WTC11 (cell line): ENCODE results near the gene SH3GLB2.

Experiments
- SP1 ChIP-seq: sonication (generic); formaldehyde crosslinking; conservative IDR thresholded peaks from 2 replicates; pipeline ENCODE4 v1.8.1; 2022; ENCODE audit warnings: missing genetic modification reagents
- TEAD1 ChIP-seq: sonication (generic); formaldehyde crosslinking; IDR thresholded peaks from 2 replicates; pipeline ENCODE4 v1.8.0; 2022; ENCODE audit warnings: mild to moderate bottlenecking, missing genetic modification reagents
- TP53 ChIP-seq: sonication (generic); formaldehyde crosslinking; IDR thresholded peaks from 2 replicates; pipeline ENCODE4 v1.8.1; 2023; ENCODE audit warnings: mild to moderate bottlenecking, missing genetic modification reagents

DNA sequence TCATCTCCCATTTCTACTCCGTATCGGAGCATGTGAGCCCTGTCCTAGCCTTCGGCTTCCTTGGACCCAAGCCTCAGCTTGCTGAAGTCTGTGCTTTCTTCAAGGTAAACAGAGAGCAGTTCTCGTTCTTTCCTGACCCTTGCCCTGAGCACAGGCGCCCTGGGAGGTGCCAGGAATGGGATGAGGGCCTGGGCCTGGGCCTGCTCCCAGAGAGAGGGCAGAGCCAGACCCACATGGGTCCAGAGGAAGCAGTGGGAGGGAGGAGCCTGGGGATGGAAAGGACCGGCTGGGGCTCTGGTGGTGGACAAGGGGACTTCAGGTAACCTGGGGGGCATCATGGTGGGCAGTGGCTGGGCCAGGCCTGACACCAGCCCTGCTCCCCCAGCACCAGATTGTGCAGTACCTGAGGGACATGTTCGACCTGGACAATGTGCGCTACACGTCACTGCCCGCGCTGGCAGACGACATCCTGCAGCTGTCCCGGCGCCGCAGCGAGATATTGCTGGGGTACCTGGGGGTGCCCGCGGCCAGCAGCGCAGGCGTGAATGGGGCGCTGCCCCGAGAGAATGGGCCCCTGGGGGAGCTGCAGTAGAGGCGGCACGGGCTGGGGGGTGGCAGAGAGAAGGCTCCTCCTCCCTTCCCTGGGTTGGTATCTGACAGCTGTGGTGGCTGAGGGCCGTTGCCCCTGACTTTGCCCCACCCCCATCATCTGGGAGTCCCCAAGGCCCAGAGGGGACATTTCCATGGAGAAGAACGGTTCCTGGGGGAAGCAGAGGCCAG is 41.9 kb upstream of the SH3GLB2 start:
- TF ChIP-seq TEAD1 (CRISPR knock-in tag) (no peak), SP1 (CRISPR knock-in tag) (no peak), TP53 (CRISPR knock-in tag) (no peak)
